DMS114 treated with DMSO at 0.1 percent for 48 hours (cell line): ENCODE data around the gene AK2.
"Not testable (repeated sequence)": the region's sequence is repeated elsewhere in the genome, so short reads cannot be mapped to it uniquely, and the experiment has no call there.

Experiments used
- DNase-seq: peaks from one replicate; lab custom pipeline; 2025; ENCODE audit not compliant: unreplicated experiment; lab: John Stamatoyannopoulos, UW

AK2 gene

GRCh38 chr1:33001282-33001681 lies 35.4 kb downstream of the AK2 start:
- DNase-seq: no peak

GRCh38 chr1:33000427-33001026 lies 36.2 kb downstream of the AK2 start:
- no peak for DNase-seq

GRCh38 chr1:32998997-32999396 lies 37.7 kb downstream of the AK2 start:
- no peak for DNase-seq

- no peak for DNase-seq
These were observed 38.6 kb downstream of the AK2 start for GRCh38 chr1:32998064-32998463.

GRCh38 chr1:32997381-32997891 lies 39.2 kb downstream of the AK2 start:
- DNase-seq: no peak

- DNase-seq: not testable (repeated sequence)
These were observed 43.4 kb downstream of the AK2 start for GRCh38 chr1:32993324-32993636.

GRCh38 chr1:32992489-32993323 lies 44.0 kb downstream of the AK2 start:
- no peak for DNase-seq

- DNase-seq: no peak
These were observed 44.7 kb downstream of the AK2 start for GRCh38 chr1:32991819-32992488.

- no peak for DNase-seq
These were observed 45.3 kb downstream of the AK2 start for GRCh38 chr1:32991386-32991785.

- no peak for DNase-seq
These were observed 45.8 kb downstream of the AK2 start for GRCh38 chr1:32990887-32991286.

- no peak for DNase-seq
These were observed 47.3 kb downstream of the AK2 start for GRCh38 chr1:32989160-32990050.

GRCh38 chr1:32988665-32989064 lies 48.0 kb downstream of the AK2 start:
- DNase-seq: no peak

- DNase-seq: no peak
These were observed 51.5 kb downstream of the AK2 start for GRCh38 chr1:32985226-32985625.

- DNase-seq: no peak
These were observed 52.1 kb downstream of the AK2 start for GRCh38 chr1:32984455-32985171.

- no peak for DNase-seq
These were observed 52.6 kb downstream of the AK2 start for GRCh38 chr1:32984090-32984454.

GRCh38 chr1:32983020-32983419 lies 53.7 kb downstream of the AK2 start:
- DNase-seq: no peak

- no peak for DNase-seq
These were observed 55.4 kb downstream of the AK2 start for GRCh38 chr1:32981003-32981901.

- DNase-seq: no peak
These were observed 56.6 kb downstream of the AK2 start for GRCh38 chr1:32980080-32980479.

GRCh38 chr1:32978854-32979253 lies 57.8 kb downstream of the AK2 start:
- no peak for DNase-seq
